Measurements from ENCODE around the gene RAB4B.
"Not testable (repeated sequence)": the region's sequence is repeated elsewhere in the genome, so short reads cannot be mapped to it uniquely, and the experiment has no call there.

The RAB4B gene

DNA sequence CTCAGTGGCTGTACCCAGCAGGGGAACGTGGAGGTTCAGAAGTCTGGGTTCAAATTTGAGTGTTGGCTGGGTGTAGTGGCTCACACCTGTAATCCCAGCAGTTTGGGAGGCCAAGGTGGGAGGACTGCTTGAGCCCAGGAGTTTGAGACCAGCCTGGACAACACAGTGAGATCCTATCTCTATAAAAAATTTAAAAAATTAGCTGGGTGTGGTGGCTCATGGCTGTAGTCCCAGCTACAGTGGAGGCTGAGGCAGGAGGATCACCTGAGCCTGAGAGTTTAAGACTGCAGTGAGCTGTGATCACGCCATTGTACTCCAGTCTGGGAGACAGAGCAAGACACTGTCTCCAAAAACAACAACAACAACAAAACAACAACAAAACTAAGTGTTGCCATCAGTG, 6.1 kb downstream of the RAB4B start:
- not testable (repeated sequence) for DNase-seq

DNA sequence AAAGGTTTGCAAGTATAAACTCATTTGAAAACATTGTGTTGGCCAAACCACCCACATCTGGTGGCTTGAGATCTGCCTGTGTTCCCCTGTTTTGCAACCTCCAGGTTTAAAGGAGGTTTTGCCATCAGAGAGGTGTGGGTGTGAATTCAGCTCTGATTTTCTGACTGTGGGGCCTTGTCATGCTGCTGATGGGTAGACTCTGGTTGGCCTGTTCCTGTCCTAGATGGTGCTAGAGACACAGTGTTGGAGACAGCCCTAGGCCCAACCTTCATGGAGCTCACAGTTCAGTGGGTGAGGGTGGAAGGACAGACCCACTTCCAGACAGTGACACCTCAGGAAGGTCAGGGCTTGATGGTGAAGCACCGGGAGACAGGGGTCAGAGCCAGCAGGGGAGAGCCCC, 7.5 kb downstream of the RAB4B start:
- no peak for DNase-seq

DNA sequence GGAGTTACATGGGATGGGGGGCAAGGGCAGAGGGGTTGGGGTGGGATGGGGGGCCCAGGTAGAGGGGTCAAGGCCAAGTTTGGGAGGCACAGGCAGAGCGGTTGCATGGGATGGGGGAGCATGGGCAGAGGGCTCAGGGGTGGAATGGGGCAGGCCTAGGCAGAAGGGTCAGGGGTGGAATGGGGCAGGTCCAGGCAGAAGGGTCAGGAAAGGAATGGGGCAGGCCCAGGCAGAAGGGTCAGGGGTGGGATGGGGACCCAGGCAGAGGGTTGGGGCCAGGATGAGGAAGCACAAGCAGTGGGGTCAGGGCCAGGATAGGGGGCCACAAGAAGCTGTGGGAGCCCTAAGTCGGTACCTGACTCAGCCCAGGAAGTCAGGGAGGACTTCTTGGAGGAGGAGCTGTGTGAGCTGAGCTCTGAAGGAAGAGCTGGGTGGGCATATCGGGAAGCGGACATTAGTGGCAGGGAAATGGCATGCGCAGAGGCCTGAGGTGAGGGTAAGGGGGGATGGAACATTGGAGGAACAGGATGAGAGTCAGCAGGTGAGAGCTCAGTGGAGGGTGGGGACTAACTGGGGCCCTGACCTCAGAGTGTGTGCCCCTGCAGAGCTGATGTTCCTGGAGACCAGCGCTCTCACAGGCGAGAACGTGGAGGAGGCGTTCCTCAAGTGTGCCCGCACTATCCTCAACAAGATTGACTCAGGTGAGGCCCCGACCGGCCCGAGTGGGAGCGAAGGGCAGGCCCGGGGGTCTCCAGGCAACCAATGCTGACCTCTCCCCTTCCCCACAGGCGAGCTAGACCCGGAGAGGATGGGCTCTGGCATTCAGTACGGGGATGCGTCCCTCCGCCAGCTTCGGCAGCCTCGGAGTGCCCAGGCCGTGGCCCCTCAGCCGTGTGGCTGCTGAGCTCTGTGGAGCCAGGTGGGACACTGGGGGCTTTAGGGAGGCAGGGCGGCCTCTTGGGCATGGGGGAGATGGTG, 8.3 kb downstream of the RAB4B start:
- no peak for DNase-seq

DNA sequence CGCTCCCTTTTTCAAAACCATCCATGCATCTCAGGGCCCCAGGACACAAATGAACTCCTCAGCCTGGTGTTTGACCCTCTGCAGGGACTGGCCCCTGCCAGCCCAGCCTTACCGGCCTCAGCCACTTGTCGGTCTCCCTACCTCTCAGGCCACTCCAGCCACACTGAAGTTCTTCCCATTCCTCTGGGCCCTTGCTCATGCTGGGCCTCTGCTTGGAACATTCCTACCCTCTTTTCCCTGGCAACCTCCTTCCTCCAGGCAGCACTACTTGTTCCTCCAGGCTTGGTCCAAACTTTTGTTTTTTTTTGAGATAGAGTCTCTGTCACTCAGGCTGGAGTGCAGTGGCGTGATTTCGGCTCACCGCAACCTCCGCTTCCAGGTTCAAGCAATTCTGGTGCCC, 13.3 kb downstream of the RAB4B start:
- no peak for DNase-seq

DNA sequence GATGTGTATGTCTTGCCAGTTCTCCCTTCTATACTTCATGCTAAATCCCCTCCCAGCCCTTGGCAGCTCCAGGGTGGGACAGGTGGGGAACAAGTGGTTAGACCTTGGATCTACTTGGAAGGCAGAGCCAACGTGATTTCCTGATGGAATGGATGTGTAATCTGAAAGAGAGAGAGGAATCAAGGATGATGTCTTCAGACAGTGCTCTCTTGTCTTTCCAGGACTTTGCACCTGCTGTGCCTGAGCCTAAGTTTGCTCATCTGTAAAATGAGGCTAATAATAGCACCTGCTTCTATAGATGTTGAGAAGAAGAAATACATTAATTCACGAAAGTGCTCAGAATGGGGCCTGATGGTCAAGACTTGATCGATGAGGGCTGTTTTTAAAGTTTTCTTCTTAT, 13.9 kb downstream of the RAB4B start:
- no peak for DNase-seq

DNA sequence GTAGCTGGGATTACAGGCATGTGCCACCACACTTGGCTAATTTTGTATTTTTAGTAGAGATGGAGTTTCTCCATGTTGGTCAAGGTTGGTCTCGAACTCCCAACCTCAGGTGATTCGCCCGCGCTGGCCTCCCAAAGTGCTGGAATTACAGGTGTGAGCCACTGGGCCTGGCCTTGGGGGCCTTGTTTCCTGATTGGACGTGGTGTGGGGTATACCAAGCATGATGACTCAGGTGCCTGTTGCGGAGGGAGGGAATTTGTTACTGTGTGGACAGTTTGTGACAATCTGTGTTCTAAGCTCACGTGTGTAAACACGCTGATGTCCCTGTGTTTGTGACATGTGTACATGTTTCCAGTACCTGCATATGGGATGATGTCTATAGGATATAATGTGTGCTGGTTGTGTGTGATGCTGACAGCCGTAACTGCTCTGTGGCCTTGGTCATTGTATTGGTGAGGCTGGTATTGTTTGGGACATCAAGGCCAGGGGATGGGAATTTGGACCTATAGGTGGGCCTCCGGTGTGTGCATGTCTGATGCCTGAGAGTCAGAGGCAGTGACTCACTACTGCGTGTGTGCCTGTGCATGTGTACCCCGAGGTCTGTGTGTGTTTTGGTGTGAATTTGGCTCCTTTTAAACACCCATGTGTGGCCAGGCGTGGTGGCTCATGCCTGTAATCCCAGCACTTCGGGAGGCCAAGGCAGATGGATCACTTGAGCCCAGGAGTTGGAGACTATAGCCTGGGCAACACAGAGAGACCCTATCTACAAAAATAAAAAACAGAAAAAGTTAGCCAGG, 19.3 kb downstream of the RAB4B start:
- no peak for DNase-seq

DNA sequence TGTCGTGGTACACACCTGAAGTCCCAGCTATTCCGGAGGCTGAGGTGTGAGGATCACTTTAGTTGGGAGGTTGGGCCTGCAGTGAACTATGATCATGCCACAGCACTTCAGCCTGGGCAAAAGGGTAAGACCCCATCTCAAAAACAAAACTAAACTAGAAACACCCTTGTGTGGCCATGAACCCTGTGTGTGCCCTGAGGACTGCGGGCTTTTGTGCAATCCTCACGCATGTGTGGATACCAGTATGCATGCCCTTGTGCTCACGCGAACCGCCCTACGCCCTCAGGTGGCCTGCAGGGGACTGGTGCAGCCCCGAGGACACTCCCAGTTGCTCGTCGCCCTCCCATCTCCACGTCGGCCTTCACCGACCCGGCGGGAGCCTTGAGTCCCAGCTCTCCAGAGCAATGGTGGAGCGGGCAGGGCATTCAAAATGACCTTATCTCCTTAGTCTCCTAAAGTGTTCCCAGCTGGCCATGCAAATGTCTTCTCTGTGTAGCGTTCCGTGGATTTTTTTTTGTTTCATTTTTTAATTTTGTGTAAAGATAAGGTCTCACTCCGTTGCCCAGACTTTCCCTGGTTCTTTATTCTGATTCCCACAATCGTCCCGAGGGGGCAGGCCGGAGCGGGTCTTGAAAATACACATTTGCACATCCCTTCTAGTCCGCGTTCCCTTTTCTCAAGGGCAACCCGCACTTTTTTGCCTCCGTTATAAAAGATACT, 20.1 kb downstream of the RAB4B start:
- DNase-seq, result no peak

DNA sequence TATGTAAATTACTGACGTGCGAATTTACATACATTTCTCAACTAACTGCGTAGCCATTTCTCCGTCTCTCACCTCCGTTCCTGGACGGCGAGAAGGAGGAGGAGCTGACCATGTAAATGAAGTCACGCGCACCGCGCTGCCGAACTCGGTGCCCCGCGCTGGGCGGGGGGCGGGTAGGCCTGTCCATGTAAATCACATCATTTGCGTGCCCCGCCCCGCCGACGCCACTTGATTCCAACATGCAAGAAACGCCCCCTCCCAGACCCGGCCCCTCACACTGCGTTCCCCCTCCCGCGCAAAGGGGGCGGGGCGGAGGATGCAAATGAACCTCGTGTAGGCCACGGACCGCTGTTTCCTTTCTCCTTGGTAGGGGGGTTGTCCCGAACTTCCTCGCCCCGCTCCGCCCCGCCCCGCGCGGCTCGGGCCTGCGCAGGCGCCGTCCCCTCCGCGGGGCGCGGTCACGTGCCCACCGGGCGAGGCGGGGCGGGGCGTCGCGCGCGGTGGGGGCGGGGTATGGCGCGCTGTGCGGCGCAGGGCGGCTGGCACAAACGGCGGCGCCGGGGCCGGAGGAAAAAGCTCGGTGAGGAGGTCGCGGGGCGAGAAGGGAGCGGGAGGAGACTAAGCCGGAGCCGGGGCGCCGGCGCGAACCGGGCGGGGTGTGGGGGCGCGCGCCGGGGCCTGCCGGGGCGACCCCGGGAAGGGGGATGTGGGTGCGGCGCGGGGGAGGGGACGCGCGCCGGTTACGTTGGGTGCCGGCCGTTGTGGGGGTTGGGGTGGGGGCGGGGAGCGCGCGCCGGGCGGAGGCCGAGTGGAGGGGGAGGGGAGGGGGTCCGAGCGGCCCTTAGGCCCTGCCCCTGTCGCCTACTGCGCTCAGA, 20.9 kb downstream of the RAB4B start, which contains the start of gene EGLN2:
TSS of gene EGLN2 (plus strand) at position 509 of the 875 bp plus-strand sequence. CDS start 1,382 bp downstream, outside the sequence.
- peak; percentile 99 for DNase-seq

DNA sequence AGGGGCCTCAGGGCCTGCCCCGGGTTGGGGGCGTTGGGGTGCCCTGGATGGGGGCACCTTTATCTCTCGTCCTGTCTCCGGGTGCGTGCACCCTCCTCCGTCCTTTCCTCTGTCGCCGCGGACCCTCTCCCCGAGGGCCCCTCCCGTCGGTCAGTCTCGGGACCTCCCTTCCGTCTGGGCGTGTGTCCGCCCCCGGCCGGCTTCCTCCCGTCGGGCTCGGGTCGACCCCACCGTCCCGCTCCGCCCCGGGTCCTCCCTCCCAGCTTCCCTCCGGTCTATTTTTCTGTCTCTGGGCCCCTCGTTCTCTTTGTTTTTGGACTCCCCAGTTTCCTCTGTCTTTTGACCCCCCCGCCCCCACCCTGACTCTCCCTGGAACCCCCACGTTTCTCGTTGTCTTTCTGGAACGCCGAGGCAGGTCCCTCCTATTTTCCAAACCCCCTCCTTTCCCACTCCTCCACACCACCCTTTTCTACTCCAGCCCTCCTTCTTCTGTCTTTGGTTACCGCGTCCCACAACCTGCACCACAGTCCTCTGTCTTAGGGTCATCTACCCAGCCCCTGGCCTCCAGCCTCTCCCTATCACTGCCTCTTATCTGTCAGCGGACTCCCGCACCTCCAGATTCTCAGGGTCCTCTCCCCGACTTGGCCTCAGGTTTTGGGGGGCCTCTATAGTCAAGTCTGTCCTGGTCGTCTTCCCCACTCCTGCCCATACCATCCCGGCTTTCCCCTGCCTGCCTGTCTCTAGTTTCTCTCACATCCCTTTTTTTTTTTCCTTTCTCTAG, 21.7 kb downstream of the RAB4B start:
- DNase-seq, result no peak

DNA sequence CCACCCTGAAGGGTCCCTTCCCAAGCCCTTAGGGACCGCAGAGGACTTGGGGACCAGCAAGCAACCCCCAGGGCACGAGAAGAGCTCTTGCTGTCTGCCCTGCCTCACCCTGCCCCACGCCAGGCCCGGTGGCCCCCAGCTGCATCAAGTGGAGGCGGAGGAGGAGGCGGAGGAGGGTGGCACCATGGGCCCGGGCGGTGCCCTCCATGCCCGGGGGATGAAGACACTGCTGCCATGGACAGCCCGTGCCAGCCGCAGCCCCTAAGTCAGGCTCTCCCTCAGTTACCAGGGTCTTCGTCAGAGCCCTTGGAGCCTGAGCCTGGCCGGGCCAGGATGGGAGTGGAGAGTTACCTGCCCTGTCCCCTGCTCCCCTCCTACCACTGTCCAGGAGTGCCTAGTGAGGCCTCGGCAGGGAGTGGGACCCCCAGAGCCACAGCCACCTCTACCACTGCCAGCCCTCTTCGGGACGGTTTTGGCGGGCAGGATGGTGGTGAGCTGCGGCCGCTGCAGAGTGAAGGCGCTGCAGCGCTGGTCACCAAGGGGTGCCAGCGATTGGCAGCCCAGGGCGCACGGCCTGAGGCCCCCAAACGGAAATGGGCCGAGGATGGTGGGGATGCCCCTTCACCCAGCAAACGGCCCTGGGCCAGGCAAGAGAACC, 22.4 kb downstream of the RAB4B start:
- no peak for DNase-seq

DNA sequence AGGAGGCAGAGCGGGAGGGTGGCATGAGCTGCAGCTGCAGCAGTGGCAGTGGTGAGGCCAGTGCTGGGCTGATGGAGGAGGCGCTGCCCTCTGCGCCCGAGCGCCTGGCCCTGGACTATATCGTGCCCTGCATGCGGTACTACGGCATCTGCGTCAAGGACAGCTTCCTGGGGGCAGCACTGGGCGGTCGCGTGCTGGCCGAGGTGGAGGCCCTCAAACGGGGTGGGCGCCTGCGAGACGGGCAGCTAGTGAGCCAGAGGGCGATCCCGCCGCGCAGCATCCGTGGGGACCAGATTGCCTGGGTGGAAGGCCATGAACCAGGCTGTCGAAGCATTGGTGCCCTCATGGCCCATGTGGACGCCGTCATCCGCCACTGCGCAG, 22.9 kb downstream of the RAB4B start:
- DNase-seq, result no peak

DNA sequence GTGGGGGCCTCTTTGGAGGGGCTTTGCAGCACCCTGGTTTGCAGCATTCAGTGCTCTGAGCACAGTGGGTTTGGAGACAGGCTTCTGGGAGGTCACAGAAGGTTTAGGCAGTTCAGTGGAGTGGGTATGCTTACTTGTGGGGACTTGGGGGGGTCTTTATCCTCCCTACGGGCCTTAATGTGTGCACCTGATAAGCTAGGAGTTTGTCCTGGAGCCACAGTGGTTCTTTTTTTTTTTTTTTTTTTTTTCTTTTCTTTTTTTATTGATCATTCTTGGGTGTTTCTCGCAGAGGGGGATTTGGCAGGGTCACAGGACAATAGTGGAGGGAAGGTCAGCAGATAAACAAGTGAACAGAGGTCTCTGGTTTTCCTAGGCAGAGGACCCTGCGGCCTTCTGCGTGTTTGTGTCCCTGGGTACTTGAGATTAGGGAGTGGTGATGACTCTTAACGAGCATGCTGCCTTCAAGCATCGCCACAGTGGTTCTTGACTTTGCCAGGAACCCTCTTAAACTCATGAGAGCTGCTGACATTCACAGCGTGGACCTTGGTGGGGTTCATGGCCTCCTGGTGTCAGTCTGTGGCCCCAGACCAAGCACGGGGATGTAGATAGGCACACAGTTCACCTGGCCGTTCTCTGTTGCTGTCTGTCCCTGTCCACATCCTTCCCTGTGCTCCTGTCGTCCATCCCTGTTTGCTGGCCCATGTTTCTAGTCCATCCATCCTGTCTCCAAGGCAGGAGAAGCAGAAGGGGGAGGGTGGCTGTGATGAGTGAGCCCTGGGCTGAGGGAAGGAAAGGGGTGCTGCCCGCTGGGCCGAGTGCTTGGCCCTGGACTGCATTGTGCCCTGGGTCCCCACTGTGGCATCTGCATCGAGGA, 23.6 kb downstream of the RAB4B start:
- DNase-seq, result no peak

DNA sequence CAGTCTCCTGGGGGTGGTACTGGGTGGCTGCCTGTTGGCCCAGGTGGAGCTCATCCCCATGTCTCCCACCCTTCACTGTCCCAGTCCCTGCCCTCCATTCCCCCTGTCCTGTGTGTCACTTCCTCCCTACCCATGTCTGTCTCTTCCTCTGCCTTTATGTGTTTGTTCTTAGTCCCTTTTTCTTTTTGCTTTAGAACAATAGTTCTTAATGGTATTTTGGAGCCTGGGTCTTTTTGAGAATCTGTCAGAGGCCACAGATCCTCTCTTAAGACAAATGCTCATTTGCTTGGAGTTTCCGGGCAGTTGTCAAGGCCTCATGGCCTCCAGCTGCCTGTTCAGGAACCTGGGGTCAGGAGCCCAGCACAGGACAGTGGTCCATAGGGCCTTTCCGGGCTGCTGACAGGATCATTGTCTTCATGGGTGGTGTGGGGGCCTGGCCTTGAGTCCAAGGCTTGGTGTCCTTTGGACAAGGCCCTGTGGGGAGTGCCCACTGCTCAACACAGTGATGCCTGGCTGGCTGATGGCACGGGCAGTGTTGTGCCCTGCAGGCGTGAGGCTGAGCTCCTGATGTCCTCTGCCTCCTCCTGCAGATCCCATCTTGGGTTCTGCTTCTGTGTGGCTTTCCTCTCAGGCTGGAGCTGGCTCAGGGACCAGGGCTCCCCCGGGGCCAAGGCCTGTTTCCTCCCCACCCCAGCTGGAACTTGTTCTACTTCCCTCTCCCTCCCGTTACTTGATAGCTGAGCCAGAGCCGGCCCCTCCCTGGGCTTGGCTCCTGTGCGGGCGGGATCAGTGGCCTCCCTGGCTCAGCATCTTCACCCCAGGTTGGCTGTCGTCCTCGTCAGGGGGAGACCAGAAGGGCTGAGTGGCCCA, 24.5 kb downstream of the RAB4B start:
- no peak for DNase-seq

DNA sequence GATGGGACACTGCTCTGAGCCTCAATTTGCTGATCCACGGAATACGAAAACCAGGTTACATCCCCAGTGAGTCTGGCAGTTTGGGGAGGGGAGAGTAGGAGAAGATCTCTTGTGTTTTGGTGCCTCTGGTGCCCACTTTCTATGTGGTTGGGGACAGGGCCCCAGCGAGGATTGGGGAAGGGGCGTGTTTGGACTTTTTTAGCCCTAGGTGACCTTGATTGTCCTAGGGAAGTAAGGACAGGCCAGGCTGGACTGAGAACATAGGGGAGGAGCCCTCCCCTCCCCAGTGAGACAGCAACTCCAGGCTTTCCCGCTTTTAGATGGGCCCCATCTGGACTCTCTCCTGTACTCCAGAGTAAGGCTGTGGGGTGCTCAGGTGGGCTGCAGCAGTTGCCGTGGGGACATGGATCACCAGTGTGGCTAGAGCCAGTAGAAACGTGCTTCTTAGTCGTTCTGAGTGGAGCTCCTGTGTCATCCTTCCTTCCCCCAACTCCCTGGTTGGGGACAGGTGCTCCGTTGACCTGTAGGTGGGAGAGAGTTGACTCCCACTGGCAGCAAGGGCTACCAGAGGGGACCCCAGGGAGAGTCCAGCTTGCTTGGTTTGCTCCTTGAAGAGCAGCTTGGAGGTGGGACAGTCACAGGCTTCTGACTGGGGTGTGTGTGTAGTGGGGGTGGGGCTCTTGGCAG, 25.3 kb downstream of the RAB4B start:
- DNase-seq, result no peak

DNA sequence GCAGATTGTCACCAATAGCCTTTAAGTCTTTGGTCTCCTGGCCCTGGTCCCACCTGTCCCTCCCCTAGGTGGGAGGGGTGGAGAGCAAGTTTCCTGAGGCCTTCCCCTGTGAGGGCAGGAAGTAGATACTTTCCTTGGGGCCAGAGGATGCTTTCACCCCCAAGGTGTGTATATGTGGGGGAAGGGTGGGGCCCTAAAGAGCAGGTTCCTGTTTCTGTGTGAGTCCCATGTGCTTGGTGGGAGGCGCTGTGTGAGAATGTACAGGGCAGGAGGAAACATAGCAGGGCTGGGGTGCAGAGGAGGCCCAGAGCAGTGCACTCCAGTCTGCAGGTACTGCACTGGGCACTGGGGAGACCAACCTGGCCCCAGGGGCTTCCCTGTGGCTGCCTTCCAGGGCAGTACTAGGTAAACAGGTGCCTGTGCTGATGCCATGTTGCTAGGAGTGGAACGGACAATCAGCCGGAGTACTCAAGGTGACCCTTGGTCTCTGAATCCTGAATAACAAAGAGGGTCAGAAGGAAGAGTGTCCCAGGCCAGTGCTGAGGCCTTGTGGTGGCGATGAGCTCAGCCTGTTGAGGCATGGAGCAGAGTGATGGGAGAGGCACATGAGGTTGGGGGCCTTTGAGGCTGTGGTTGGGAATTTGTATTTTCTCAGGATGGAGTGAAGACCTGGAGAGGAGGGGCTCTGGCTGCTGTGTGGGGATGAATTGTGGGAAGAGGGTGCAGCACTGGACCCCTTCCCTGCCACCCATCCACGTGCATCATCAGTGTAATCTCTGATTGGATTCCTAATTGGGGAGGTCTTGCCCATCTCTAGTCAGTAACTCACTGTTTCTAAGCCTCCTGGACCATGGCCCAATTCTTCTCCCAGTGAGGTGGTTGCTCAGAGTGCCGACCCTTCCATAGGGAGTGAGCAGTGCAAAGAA, 26.1 kb downstream of the RAB4B start:
- no peak for DNase-seq

DNA sequence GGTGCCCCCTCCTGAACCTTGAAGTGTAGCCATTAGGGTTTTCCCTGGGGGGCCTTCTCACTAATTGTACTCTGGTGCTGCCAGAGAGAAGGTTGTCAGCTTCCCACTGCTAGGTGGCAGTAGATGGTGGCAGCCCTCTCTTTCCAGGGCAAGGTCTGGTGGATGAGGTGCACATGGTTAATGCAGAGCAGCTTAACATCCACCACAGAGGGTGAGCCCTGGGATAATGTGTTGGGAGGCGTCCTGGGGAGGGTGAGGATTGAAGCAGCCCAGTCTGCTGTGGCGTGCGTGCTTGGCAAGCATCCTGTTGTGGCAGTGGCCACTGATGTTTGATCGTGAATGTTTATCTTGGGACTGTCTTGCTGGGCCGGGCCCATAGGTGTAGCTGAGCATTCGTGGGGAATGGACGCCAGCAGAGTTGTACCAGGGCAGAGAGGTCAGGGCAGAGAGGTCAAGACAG, 26.8 kb downstream of the RAB4B start:
- DNase-seq, result no peak
